Caco-2 (cell line): Measurements from ENCODE around the gene TSEN34. TPM values are rescaled to one million over a fixed set of nuclear protein-coding genes. Genes with fewer than 3 reads are reported as not detected.
"Not testable (repeated sequence)": the region's sequence is repeated elsewhere in the genome, so short reads cannot be mapped to it uniquely, and the experiment has no call there.

Source experiments
- BruUV-seq: library from RNA; stranded (reverse); fragments of 400-500 nt; replicated peaks from 2 replicates; lab custom pipeline; 2021; lab: Mats Ljungman, UMichigan
- CTCF ChIA-PET: fragments of 300-600 bp; sonication (Branson Sonifier 250); formaldehyde crosslinking; loops from one replicate; lab custom pipeline; 2022; ENCODE audit warnings: antibody characterized with exemption; lab: Charles Lee
- POLR2A ChIA-PET: fragments of 300-600 bp; sonication (Branson Sonifier 250); formaldehyde crosslinking; loops from one replicate; lab custom pipeline; 2022; ENCODE audit warnings: antibody characterized with exemption; lab: Charles Lee
- DNase-seq, 2 experiments: peaks; one replicate each; pipeline versions ENCODE4 v3.0.0 to v3.0.0-alpha.2; 2020 to 2022
- H3K27me3 ChIP-seq: replicated peaks from 2 replicates; pipeline ENCODE4 v1.6.0; 2011; ENCODE audit warnings: low read length; ENCODE audit not compliant: control insufficient read depth, insufficient read depth
- H3K36me3 ChIP-seq: 2 replicates; pipeline ENCODE4 v1.5.1; 2011; ENCODE audit warnings: low read length; ENCODE audit not compliant: control insufficient read depth, insufficient read depth
- H3K4me1 ChIP-seq: fragments of 250-450 bp; sonication (Bioruptor Pico); 2 replicates; pipeline ENCODE4 v1.5.1; 2020; ENCODE audit warnings: mild to moderate bottlenecking
- H3K4me3 ChIP-seq: 2 replicates; pipeline ENCODE4 v1.5.1; 2011; ENCODE audit warnings: low read depth, mild to moderate bottlenecking, control low read depth, low read length
- H3K9me3 ChIP-seq: fragments of 250-450 bp; sonication (Bioruptor Pico); 2 replicates; pipeline ENCODE4 v1.5.1; 2020; ENCODE audit warnings: mild to moderate bottlenecking, moderate library complexity
- H3K27ac Mint-ChIP-seq: one replicate; pipeline ENCODE4 v1.8.0; 2022; ENCODE audit warnings: mixed read lengths; ENCODE audit not compliant: unreplicated experiment
- H3K27me3 Mint-ChIP-seq: one replicate; pipeline ENCODE4 v1.8.0; 2022; ENCODE audit warnings: mixed read lengths; ENCODE audit not compliant: insufficient read depth, unreplicated experiment
- H3K36me3 Mint-ChIP-seq: one replicate; pipeline ENCODE4 v1.8.0; 2022; ENCODE audit warnings: mild to moderate bottlenecking, mixed read lengths; ENCODE audit not compliant: insufficient read depth, unreplicated experiment
- H3K4me1 Mint-ChIP-seq: one replicate; pipeline ENCODE4 v1.8.0; 2022; ENCODE audit warnings: low read depth, mixed read lengths; ENCODE audit not compliant: unreplicated experiment
- H3K4me3 Mint-ChIP-seq: one replicate; pipeline ENCODE4 v1.8.0; 2022; ENCODE audit warnings: mild to moderate bottlenecking, moderate library complexity, mixed read lengths; ENCODE audit not compliant: unreplicated experiment
- H3K9me3 Mint-ChIP-seq: one replicate; pipeline ENCODE4 v1.8.0; 2022; ENCODE audit warnings: mixed read lengths; ENCODE audit not compliant: unreplicated experiment
- intact Hi-C: fragments of 100-400 bp; cut with micrococcal nuclease; formaldehyde crosslinking; loops from one replicate; pipeline ENCODE4 v1.10.0; 2022; ENCODE audit not compliant: unreplicated experiment
- total RNA-seq: library from RNA; stranded (reverse); gene quantifications from 2 replicates; pipeline ENCODE4 v1.2.3, GENCODE V29; 2022
- TF ChIP-seq, protein P1 (sequence below), 2 experiments: fragments of 200-600 bp in 1 of 2; IDR thresholded peaks; 1 replicate in 1 of 2; 2 replicates in 1 of 2; pipeline versions ENCODE4 v1.5.1 to v1.8.0; 2011 to 2022; ENCODE audit warnings: antibody characterized with exemption in 1 of 2, control low read depth in 1 of 2, inconsistent platforms in 1 of 2, low read depth in 1 of 2, low read length in 1 of 2, mild to moderate bottlenecking in 1 of 2, moderate library complexity in 1 of 2; ENCODE audit not compliant: insufficient read depth in 1 of 2, severe bottlenecking in 1 of 2, unreplicated experiment in 1 of 2

TSEN34 gene
- total RNA-seq, 1 experiment from 2014 or later = 42.6 TPM

GRCh38 chr19:54168174-54168917 lies 22.8 kb upstream of the TSEN34 start:
- H3K9me3 ChIP-seq = no peaks in the 10 kb centered on the region
- Mint-ChIP-seq H3K27me3 (no peaks in the 10 kb centered on the region), H3K27ac (no peak overlapping the region), H3K36me3 (peaks cover 63% of the 10 kb centered on the region), H3K4me1 (peaks cover 30% of the 10 kb centered on the region), H3K9me3 (peaks cover 12% of the 10 kb centered on the region), H3K4me3 (no peak overlapping the region)
- intact Hi-C loops = loop anchor here (1.0 kb wide), 2 partner anchors 63 to 98 kb away; no protein-coding TSS in a partner anchor
- H3K4me3 ChIP-seq = no peak overlapping the region
- no peaks in the 10 kb centered on the region for H3K36me3 ChIP-seq
- TF ChIP-seq, protein P1, sequence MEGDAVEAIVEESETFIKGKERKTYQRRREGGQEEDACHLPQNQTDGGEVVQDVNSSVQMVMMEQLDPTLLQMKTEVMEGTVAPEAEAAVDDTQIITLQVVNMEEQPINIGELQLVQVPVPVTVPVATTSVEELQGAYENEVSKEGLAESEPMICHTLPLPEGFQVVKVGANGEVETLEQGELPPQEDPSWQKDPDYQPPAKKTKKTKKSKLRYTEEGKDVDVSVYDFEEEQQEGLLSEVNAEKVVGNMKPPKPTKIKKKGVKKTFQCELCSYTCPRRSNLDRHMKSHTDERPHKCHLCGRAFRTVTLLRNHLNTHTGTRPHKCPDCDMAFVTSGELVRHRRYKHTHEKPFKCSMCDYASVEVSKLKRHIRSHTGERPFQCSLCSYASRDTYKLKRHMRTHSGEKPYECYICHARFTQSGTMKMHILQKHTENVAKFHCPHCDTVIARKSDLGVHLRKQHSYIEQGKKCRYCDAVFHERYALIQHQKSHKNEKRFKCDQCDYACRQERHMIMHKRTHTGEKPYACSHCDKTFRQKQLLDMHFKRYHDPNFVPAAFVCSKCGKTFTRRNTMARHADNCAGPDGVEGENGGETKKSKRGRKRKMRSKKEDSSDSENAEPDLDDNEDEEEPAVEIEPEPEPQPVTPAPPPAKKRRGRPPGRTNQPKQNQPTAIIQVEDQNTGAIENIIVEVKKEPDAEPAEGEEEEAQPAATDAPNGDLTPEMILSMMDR (IDR thresholded peaks at IDR 0.05; ENCODE audit: insufficient read depth in 1 of 2, low read depth in 1 of 2, low read length in 1 of 2, severe bottlenecking in 1 of 2, unreplicated experiment in 1 of 2) = peak; percentile 90 to 92
- peaks cover 1% of the 10 kb centered on the region for H3K4me1 ChIP-seq
- BruUV-seq = no TSS peak
- CTCF ChIA-PET = interaction anchor here (0.6 to 1.7 kb wide), 8 partner anchors 8 to 211 kb away, joined by 3 to 10 read pairs (median 4); partner anchors contain the start of genes CNOT3, LENG1 and MBOAT7
- POLR2A ChIA-PET = interaction anchor here (0.8 kb wide), 1 partner anchor 21 kb away, joined by 3 read pairs; the partner anchor contains the start of gene MBOAT7
- peak; percentile 90 to 95 for DNase-seq
- no peaks in the 10 kb centered on the region for H3K27me3 ChIP-seq

DNA sequence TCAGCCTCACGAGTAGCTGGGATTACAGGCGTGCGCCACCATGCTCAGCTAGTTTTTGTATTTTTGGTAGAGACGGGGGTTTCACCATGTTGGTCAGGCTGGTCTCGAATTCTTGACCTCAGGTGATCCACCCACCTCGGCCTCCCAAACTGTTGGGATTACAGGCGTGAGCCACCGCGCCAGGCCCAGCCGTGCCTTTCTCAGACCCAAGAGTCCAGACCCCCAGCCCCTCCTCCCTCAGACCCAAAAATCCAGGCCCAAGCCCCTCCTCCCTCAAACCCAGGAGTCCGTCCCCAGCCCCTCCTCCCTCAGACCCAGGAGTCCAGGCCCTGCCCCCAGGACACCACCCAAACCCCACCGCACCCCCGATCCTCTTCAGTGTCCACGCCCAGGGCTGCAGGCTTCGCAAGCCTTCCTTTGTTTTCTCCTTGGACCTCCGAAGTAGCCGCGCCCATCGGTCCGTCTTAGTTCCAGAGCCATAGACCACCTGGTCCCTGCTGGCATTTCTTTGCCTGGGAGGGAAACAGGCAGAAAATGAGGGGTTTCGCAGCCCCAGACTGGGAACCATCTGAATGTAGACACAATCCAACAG lies 21.9 kb upstream of the TSEN34 start:
- peaks cover 10% of the 10 kb centered on the region for H3K4me1 ChIP-seq
- no peaks in the 10 kb centered on the region for H3K36me3 ChIP-seq
- CTCF ChIA-PET = interaction anchor here (0.6 to 1.7 kb wide), 7 partner anchors 8 to 210 kb away, joined by 3 to 10 read pairs (median 5); partner anchors contain the start of genes CNOT3, LENG1 and MBOAT7
- intact Hi-C loops = no loop called here
- no TSS peak for BruUV-seq
- DNase-seq = no peak
- peaks cover 12% of the 10 kb centered on the region for H3K9me3 Mint-ChIP-seq
- POLR2A ChIA-PET = interaction anchor here (0.8 kb wide), 1 partner anchor 20 kb away, joined by 3 read pairs; the partner anchor contains the start of gene MBOAT7
- H3K4me3 Mint-ChIP-seq = no peak overlapping the region
- H3K27me3 ChIP-seq = no peaks in the 10 kb centered on the region
- H3K4me3 ChIP-seq = no peak overlapping the region
- H3K27ac Mint-ChIP-seq = no peak overlapping the region
- H3K27me3 Mint-ChIP-seq = no peaks in the 10 kb centered on the region
- H3K9me3 ChIP-seq = no peaks in the 10 kb centered on the region
- H3K4me1 Mint-ChIP-seq = peaks cover 28% of the 10 kb centered on the region
- TF ChIP-seq, protein P1 (IDR thresholded peaks at IDR 0.05; ENCODE audit: insufficient read depth in 1 of 2, low read depth in 1 of 2, low read length in 1 of 2, severe bottlenecking in 1 of 2, unreplicated experiment in 1 of 2) = no peak
- peaks cover 66% of the 10 kb centered on the region for H3K36me3 Mint-ChIP-seq

GRCh38 chr19:54171736-54172431 lies 19.2 kb upstream of the TSEN34 start:
- H3K27me3 ChIP-seq, DNase-seq, H3K9me3 Mint-ChIP-seq, H3K9me3 ChIP-seq, H3K4me1 ChIP-seq, H3K36me3 ChIP-seq, H3K27me3 Mint-ChIP-seq, BruUV-seq: not testable (repeated sequence)
- peaks cover 21% of the 10 kb centered on the region for H3K4me1 Mint-ChIP-seq
- H3K36me3 Mint-ChIP-seq = peaks cover 63% of the 10 kb centered on the region
- intact Hi-C loops = loop anchor here (2.0 kb wide), 1 partner anchor 37 kb away; no protein-coding TSS in a partner anchor
- H3K27ac Mint-ChIP-seq = peak overlapping the region; percentile 99
- CTCF ChIA-PET = interaction anchor here (0.6 to 2.6 kb wide), 4 partner anchors 13 to 94 kb away, joined by 3 to 56 read pairs (median 11); partner anchors contain the start of genes CNOT3, LENG1 and MBOAT7
- peak overlapping the region; percentile 86 for H3K4me3 Mint-ChIP-seq
- H3K4me3 ChIP-seq = peak overlapping the region; percentile 17
- POLR2A ChIA-PET = interaction anchor here (0.8 to 3.1 kb wide), 3 partner anchors 16 to 36 kb away, joined by 3 to 40 read pairs (median 3); partner anchors contain the start of genes MBOAT7 and TSEN34
